A549 (cell line): ENCODE results near the gene SLC18A3.

Experiments
- HOXA7 ChIP-seq: fragments of 250-450 bp; sonication (Bioruptor Pico); IDR thresholded peaks from 2 replicates; pipeline ENCODE4 v1.5.0; 2020; ENCODE audit warnings: mild to moderate bottlenecking, moderate library complexity
- REST ChIP-seq: fragments of 200-600 bp; sonication (generic); IDR thresholded peaks from 2 replicates; pipeline ENCODE4 v1.6.1; 2016; ENCODE audit warnings: antibody characterized with exemption, mild to moderate bottlenecking, moderate library complexity

- TF ChIP-seq HOXA7 (CRISPR knock-in tag) (no peak), REST (no peak)
Measured at GRCh38 chr10:49632406-49633317, 22.6 kb downstream of the SLC18A3 start.
